GM19193 (cell line): ENCODE data around the gene ARHGEF12.

Experiments
- POLR2A ChIP-seq: IDR thresholded peaks from 4 replicates; pipeline ENCODE4 v1.6.1; 2011; ENCODE audit not compliant: insufficient read depth, insufficient read length; ENCODE audit errors: extremely low read depth

Gene ARHGEF12

DNA sequence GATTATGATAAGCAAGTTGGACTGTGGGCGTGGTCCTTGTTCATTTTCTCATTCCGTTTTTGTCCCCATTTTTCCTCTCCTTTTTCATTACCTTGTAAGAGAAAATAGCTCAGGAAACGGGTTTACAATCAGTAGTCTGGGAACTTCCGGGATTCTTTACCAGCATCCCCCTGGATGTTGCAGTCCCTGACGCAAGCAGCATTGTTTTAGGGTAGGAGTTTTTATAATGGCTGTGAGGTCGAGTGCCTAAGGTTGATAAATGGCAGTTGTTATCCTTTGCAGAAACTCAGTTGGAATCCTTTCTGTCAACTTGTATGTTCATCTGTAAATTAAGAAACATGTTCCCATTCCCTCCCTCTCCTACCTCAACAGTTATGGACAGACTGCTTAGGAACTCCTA, 68.3 kb downstream of the ARHGEF12 start:
- no peak for TF ChIP-seq POLR2A

DNA sequence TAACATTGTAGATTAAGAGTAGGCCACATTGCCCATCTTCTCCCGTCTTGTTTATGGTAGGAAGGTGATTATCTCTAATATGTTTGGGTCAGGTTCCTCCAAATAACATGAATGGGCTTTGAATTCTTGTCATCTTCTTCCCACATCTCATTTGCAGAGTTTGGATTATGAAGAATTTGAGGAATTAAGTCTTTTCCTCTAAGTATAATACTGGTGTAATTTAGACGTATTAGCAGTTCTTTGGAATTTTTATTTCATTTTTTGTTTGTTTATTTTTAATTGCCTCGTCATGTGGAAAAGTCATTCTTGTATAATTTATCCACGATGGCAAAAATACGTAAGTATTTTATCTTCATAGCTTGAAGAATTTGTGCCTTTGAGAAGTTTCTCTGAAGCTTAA, 73.4 kb downstream of the ARHGEF12 start:
- no peak for TF ChIP-seq POLR2A

GRCh38 chr11:120410622-120411380, 74.6 kb downstream of the ARHGEF12 start:
- TF ChIP-seq POLR2A = no peak

GRCh38 chr11:120413480-120413879, 77.3 kb downstream of the ARHGEF12 start:
- TF ChIP-seq POLR2A = no peak

- no peak for TF ChIP-seq POLR2A
Observed at GRCh38 chr11:120420572-120420971, 84.4 kb downstream of the ARHGEF12 start.

GRCh38 chr11:120424185-120424969, 88.2 kb downstream of the ARHGEF12 start:
- no peak for TF ChIP-seq POLR2A

DNA sequence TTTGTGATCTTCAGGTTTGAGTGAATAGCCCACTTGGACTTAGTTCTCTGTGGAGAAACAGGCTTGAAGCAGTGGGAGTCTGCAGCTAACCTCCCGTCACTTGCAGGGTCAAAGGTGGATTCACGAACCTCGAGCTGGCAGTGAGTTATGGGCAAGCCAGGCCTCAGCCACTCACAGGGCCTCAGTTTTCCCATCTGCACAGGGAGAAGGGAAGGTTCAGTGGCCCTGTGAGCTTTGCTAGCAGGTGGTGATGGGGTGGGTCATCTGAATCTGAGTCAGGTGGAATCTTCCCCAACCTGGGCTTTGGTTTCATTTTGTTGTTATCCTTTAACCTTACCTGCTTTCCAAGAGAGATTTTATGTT, 88.7 kb downstream of the ARHGEF12 start:
- TF ChIP-seq POLR2A = no peak

- TF ChIP-seq POLR2A = no peak
Observed at GRCh38 chr11:120425527-120425926, 89.3 kb downstream of the ARHGEF12 start.

DNA sequence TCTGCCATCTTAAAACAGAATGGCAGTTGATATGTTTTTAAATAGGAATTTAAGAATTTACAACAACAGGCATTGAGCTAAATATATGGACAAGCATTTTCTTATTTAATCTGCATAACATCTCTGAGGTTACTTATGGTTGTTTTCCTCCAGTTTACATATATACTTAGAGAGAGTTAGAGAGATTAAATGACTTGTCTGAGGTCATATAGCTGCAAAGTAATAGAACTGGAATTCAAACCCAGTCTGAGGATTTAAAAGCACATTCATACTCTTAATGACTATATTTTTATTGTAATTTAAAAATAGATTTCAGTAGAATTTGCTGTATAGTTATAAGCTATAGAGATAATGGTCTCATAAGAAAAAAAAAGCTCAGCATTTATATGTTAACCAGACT, 93.9 kb downstream of the ARHGEF12 start:
- TF ChIP-seq POLR2A = no peak

DNA sequence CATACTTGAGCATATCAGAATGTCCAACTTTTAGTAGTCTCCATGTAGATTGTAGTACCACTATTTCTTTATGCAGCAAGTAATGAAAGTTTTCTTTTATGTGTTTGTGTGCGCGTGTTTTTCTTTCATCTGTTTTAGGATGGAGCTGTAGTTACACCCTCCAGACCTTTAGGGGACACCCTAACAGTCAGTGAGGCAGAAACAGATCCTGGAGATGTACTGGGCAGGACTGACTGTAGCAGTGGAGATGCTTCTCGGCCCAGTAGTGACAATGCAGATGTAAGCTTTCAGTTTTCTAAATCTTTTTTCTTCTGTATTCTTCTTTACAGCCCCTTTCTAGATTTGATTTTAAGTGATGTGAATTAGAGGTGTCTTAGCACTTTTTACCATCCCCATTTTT, 95.4 kb downstream of the ARHGEF12 start:
- no peak for TF ChIP-seq POLR2A

DNA sequence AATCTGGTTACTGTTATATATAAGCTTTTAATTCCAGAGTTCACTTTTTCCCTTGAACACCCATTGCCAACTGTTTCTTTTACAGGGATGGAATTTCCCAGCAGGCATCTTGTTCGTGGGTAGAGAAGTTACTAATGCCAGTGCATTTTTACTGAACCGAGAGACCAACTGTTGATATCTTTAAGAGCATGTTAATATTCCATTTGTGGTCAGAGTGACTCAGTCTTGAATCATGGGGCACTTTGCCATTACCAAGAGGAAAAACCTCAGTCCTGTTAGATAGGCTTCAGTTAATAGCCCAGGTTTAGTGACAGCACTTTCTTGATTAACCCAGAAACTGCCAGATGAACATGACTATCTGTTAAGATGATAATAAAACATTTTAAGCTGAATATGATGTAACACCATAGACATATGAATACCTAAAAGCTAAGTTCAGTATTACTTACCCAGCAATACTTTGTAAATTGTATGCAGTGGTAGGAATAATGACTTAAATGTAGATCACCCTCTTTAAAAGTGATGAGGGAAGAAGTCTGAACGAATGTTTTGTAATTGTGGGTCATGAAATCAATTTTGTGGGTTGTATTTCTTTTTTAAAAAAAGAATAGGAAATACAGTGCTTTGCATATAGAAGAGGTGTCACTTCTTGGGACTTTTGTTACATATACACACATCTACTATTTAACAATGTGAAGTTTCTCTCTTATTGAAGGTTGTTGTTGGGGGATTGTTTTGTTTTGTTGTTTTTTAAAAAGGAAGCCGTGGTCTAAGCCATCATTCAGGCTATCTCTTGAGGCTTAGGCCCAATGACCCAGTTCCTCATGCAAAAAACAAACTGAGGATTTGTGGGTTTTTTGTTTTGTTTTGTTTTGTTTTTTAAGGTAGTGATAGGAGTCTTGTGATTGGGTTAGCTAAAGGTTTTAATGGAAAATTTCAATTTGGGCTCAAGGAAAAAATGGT, 96.1 kb downstream of the ARHGEF12 start:
- TF ChIP-seq POLR2A = no peak

- TF ChIP-seq POLR2A = no peak
Observed at GRCh38 chr11:120441592-120441991, 105.4 kb downstream of the ARHGEF12 start.

- TF ChIP-seq POLR2A = no peak
Observed at GRCh38 chr11:120442031-120442430, 105.8 kb downstream of the ARHGEF12 start.

DNA sequence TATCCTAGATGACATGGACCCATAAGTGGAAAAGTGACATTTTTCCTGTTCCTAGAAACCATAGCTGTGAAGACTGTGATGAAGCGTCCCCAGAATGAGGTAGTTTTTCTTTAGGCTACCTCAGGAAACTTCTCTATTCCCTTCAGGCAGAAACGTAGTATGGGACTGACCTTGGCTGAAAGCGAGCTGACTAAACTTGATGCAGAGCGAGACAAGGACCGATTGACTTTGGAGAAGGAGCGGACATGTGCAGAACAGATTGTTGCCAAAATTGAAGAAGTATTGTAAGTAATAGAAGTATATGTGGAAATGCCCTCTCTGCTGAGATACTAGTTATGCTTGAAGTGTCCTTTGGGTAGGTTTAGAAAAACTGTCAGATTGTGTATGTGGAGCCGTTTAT, 110.6 kb downstream of the ARHGEF12 start:
- TF ChIP-seq POLR2A = no peak

GRCh38 chr11:120448240-120448639, 112.0 kb downstream of the ARHGEF12 start:
- TF ChIP-seq POLR2A = no peak

DNA sequence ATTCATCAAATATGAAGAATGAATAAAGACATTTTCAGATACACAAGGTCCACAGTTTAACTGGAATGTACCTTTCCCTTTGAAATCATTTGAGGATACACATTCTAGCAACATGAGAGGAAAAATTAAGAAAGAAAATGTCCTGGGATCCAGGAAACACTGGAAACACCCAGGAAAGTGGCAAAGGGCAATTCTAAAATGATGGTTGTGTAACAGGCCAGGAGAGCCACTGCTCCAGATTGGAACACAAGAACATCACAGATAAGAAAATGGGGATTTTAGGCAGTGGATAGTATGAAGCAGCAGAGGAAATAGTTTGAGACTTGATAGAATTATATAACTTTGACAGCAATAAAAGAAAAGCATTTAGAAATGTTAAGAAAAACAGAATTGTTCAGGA, 119.3 kb downstream of the ARHGEF12 start:
- TF ChIP-seq POLR2A = no peak

DNA sequence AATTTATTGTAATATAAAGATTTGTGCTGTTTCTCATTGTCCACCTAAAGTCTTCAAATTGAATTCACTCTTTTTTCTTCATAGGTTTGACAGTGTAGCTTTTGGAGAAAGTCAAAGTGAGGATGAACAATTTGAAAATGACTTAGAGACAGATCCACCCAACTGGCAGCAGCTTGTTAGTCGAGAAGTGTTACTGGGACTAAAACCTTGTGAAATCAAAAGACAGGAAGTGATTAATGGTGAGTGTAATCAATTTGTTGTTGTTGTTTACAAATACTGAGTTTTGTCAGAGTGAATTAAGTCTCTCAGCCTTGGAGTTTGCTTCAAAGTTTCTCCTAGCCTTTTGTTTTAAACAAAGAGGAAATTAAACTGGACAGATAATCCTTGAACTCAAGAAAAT, 121.8 kb downstream of the ARHGEF12 start:
- TF ChIP-seq POLR2A = no peak
